ENCODE measurements around the gene GNB1.

GRCh38 chr1:1914971-1915692 is 24.2 kb upstream of the GNB1 start, which contains the start of gene CALML6:
- TF ChIP-seq CTCF (conservative IDR thresholded peaks at IDR 0.05 in 1 of 2, IDR thresholded peaks at IDR 0.05 in 1 of 2; ENCODE audit: extremely low read depth in 1 of 2, insufficient read depth in 1 of 2, low read depth in 1 of 2, low read length in 2 of 2) (no peak), EZH2 (IDR thresholded peaks at IDR 0.05; ENCODE audit: borderline replicate concordance, low read length) (no peak)

Measured in mammary epithelial cell (primary cell).